K562 (cell line): ENCODE measurements around the gene PSMA5. TPM values are rescaled to one million over a fixed set of nuclear protein-coding genes. Genes with fewer than 3 reads are reported as not detected.

Source experiments
- ARID1B ChIP-seq: fragments of 450-650 bp; IDR thresholded peaks from 2 replicates; pipeline ENCODE4 v1.6.1; 2016; ENCODE audit warnings: antibody characterized with exemption, mild to moderate bottlenecking, inconsistent platforms
- C11orf30 ChIP-seq: fragments of 450-650 bp; IDR thresholded peaks from 2 replicates; pipeline ENCODE4 v1.6.1; 2016; ENCODE audit warnings: low read depth, mild to moderate bottlenecking
- HDAC2 ChIP-seq: fragments of 450-650 bp; IDR thresholded peaks from 2 replicates; pipeline ENCODE4 v1.6.1; 2016; ENCODE audit warnings: mild to moderate bottlenecking
- POLR2G ChIP-seq: fragments of 200-400 bp; formaldehyde crosslinking; IDR thresholded peaks from 2 replicates; pipeline ENCODE4 v1.6.1; 2017; ENCODE audit warnings: low read depth, mild to moderate bottlenecking, antibody characterized with exemption, low read length, moderate library complexity
- ZNF165 ChIP-seq: fragments of 250-450 bp; sonication (Bioruptor Pico); IDR thresholded peaks from 2 replicates; pipeline ENCODE4 v1.4.0; 2020; ENCODE audit warnings: borderline replicate concordance
- polyA plus RNA-seq, 8 experiments: library from polyadenylated mRNA; depleted of rRNA in 4 of 8; stranded (reverse) in 5 of 8; unstranded in 3 of 8; fragments of >200 nt; fragmentation: Nextera tagmentation in 2 of 8; fragmentation: Illumina TruSeq in 1 of 8; extraction: Ambion mirVana in 2 of 8; extraction: Trizol in 1 of 8; gene quantifications; 2 replicates each; pipeline versions ENCODE4 v1.2.1 to v1.2.3, GENCODE V29; 2011 to 2014; ENCODE audit warnings: inconsistent platforms in 1 of 8, missing spikeins in 1 of 8
- total RNA-seq, 7 experiments: library from RNA; depleted of rRNA in 6 of 7; stranded (reverse); fragments of >200 nt in 6 of 7; fragmentation: Illumina TruSeq in 2 of 7; extraction: Trizol in 2 of 7; gene quantifications; 2 replicates each; pipeline versions ENCODE4 v1.2.1 to v1.2.3, GENCODE V29; 2011 to 2021; ENCODE audit warnings: low replicate concordance in 1 of 7
- TF ChIP-seq, protein P1 (sequence below): sonication (generic); IDR thresholded peaks from 2 replicates; pipeline ENCODE4 v1.6.1; 2016
- TF ChIP-seq, protein P2 (sequence below), 2 experiments: IDR thresholded peaks; 2 replicates each; pipeline ENCODE4 v1.6.1; 2011; ENCODE audit warnings: borderline replicate concordance in 1 of 2, control low read depth in 1 of 2, low read depth in 1 of 2, low read length in 1 of 2, mild to moderate bottlenecking in 1 of 2, mixed read lengths in 1 of 2, moderate library complexity in 1 of 2; ENCODE audit not compliant: insufficient read depth in 1 of 2, insufficient read length in 1 of 2, poor library complexity in 1 of 2, severe bottlenecking in 1 of 2; ENCODE audit errors: extremely low read depth in 1 of 2
- TF ChIP-seq, protein P3 (sequence below), 2 experiments: fragments of 450-650 bp; IDR thresholded peaks; 2 replicates each; pipeline ENCODE4 v1.6.1; 2016

Gene PSMA5
- total and polyA plus RNA-seq, 9 of the 15 experiments (the other 6 are each of a cell fraction or from before 2014, with no cell fraction given): 82.6 to 542 (median 287) TPM

DNA sequence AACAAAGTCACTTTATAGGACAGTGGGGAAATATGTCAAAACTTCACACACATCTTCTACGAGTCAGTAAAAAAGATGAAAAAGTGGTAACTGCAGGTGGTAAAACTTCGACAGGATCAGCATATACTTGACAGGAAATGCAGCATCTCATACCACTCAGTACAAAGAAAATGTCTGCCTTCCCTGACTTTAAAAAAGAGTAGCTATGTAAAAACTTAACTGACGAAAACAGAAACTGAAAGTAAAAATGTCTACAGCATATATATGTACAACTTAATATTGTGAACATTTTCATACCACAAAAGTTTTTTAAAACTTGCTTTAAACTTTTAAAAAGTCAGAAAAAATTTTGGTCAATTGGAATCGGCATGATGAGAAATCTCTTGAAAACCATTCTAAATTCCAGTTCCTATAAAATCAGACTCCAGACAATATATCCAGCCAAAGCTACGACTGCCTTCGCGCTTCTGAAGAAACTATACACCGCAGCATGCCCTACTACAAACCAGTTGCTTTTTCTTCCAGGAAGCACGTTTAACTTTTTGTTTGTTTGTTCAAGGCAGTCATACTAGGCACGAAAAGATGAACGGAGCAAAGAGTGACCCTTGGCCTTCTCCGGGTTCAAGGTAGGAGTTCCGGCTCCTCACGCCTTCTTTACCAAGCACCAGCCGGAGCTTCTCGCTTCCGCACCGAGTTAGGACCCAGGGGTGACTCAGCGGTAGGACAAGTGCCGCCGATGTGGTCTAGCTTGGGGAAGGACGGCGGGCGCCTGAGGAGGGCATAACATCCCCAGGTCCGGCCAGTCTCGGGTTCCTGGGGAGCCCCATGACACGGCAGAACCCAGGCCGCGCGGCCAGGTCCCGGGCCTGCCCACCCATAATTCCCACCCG, 612 bp downstream of the PSMA5 start (continued):
- TF ChIP-seq, protein P1, sequence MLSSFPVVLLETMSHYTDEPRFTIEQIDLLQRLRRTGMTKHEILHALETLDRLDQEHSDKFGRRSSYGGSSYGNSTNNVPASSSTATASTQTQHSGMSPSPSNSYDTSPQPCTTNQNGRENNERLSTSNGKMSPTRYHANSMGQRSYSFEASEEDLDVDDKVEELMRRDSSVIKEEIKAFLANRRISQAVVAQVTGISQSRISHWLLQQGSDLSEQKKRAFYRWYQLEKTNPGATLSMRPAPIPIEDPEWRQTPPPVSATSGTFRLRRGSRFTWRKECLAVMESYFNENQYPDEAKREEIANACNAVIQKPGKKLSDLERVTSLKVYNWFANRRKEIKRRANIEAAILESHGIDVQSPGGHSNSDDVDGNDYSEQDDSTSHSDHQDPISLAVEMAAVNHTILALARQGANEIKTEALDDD: peak; percentile 41; the same call in 1 of the 2 replicates
- TF ChIP-seq ZNF165 (CRISPR knock-in tag): no peak
- TF ChIP-seq, protein P2, sequence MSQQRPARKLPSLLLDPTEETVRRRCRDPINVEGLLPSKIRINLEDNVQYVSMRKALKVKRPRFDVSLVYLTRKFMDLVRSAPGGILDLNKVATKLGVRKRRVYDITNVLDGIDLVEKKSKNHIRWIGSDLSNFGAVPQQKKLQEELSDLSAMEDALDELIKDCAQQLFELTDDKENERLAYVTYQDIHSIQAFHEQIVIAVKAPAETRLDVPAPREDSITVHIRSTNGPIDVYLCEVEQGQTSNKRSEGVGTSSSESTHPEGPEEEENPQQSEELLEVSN (IDR thresholded peaks at IDR 0.05; ENCODE audit: borderline replicate concordance in 1 of 2, extremely low read depth in 1 of 2, insufficient read depth in 1 of 2, insufficient read length in 1 of 2, low read depth in 1 of 2, low read length in 1 of 2, poor library complexity in 1 of 2, severe bottlenecking in 1 of 2): no peak
- no peak; the same call in 1 of the 2 replicates for TF ChIP-seq HDAC2
- peak; percentile 91 for TF ChIP-seq C11orf30
- TF ChIP-seq, protein P3, sequence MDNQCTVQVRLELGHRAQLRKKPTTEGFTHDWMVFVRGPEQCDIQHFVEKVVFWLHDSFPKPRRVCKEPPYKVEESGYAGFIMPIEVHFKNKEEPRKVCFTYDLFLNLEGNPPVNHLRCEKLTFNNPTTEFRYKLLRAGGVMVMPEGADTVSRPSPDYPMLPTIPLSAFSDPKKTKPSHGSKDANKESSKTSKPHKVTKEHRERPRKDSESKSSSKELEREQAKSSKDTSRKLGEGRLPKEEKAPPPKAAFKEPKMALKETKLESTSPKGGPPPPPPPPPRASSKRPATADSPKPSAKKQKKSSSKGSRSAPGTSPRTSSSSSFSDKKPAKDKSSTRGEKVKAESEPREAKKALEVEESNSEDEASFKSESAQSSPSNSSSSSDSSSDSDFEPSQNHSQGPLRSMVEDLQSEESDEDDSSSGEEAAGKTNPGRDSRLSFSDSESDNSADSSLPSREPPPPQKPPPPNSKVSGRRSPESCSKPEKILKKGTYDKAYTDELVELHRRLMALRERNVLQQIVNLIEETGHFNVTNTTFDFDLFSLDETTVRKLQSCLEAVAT (IDR thresholded peaks at IDR 0.05): peak in 1 of 2 experiments; percentile 55; a peak in 2 of 4 replicates
- TF ChIP-seq ARID1B: peak; percentile 40; the same call in 1 of the 2 replicates
- TF ChIP-seq POLR2G: no peak
